NB4 (cell line): ENCODE results near the gene GPR137B.

Experiments used
- MAX ChIP-seq: IDR thresholded peaks from 2 replicates; pipeline ENCODE4 v1.6.1; 2011; ENCODE audit warnings: low read depth, low read length
- MYC ChIP-seq: IDR thresholded peaks from 2 replicates; pipeline ENCODE4 v1.6.1; 2011; ENCODE audit warnings: low read depth, low read length
- POLR2A ChIP-seq: IDR thresholded peaks from 2 replicates; pipeline ENCODE4 v1.6.1; 2011; ENCODE audit warnings: mild to moderate bottlenecking; ENCODE audit not compliant: insufficient read length; ENCODE audit errors: extremely low read depth
- TF ChIP-seq, protein P1 (sequence below): IDR thresholded peaks from one replicate; pipeline ENCODE4 v1.5.1; 2012; ENCODE audit warnings: low read depth, low read length

DNA sequence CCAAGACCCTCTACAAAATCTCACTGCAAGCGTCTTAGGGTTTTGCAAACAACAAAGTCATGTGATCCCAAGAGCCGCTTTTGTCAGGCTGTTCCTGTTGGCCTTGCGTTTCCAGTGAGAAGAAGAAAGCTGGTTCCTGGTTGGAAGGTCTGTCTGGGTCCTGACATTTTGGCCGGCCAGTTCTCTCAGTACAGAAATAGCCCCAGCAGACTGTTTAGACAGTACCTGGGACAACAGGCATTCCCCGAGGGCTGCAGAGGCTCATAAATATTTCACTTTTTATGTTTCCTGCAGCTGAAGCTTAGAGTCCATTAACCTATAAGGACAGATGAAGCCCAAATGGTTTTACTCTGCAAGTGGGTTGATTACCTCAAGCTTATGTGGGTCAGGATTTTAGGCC, 8.6 kb downstream of the GPR137B start:
- TF ChIP-seq, protein P1, sequence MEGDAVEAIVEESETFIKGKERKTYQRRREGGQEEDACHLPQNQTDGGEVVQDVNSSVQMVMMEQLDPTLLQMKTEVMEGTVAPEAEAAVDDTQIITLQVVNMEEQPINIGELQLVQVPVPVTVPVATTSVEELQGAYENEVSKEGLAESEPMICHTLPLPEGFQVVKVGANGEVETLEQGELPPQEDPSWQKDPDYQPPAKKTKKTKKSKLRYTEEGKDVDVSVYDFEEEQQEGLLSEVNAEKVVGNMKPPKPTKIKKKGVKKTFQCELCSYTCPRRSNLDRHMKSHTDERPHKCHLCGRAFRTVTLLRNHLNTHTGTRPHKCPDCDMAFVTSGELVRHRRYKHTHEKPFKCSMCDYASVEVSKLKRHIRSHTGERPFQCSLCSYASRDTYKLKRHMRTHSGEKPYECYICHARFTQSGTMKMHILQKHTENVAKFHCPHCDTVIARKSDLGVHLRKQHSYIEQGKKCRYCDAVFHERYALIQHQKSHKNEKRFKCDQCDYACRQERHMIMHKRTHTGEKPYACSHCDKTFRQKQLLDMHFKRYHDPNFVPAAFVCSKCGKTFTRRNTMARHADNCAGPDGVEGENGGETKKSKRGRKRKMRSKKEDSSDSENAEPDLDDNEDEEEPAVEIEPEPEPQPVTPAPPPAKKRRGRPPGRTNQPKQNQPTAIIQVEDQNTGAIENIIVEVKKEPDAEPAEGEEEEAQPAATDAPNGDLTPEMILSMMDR: no peak
- TF ChIP-seq POLR2A: no peak
- TF ChIP-seq MAX: no peak
- no peak for TF ChIP-seq MYC
